Tibial nerve (tissue), 4 donors: ENCODE results near the gene CAPN8. TPM values are rescaled to one million over a fixed set of nuclear protein-coding genes. Genes with fewer than 3 reads are reported as not detected.

Experiments used
- DNase-seq, 2 donors: peaks; one replicate each; pipeline ENCODE4 v3.0.0-alpha.2; 2019; ENCODE audit warnings: low spot score in 2 of 2
- H3K27ac ChIP-seq, 4 donors: fragments of 200-600 bp; sonication (generic) in 3 of 4; one replicate each; pipeline ENCODE4 v1.5.1; 2017 to 2019; ENCODE audit warnings: mild to moderate bottlenecking in 1 of 4
- H3K27me3 ChIP-seq, 2 donors: fragments of 200-600 bp; sonication (generic) in 1 of 2; one replicate each; pipeline versions ENCODE4 v1.5.1 to v1.6.0; 2017 to 2019
- H3K36me3 ChIP-seq, 3 donors: fragments of 200-600 bp; sonication (generic); one replicate each; pipeline ENCODE4 v1.5.1; 2018 to 2019
- H3K4me1 ChIP-seq, 4 donors: fragments of 200-600 bp; sonication (generic) in 3 of 4; one replicate each; pipeline ENCODE4 v1.5.1; 2017 to 2019
- H3K4me3 ChIP-seq, 4 donors: fragments of 200-600 bp; sonication (generic) in 3 of 4; one replicate each; pipeline ENCODE4 v1.5.1; 2017 to 2019; ENCODE audit warnings: mild to moderate bottlenecking in 1 of 4, moderate library complexity in 1 of 4
- H3K9me3 ChIP-seq, 4 donors: fragments of 200-600 bp; sonication (generic) in 3 of 4; one replicate each; pipeline ENCODE4 v1.5.1; 2017 to 2019
- EP300 ChIP-seq, 2 donors: sonication (generic); formaldehyde crosslinking; IDR thresholded peaks; one replicate each; pipeline ENCODE4 v1.6.1; 2017; ENCODE audit warnings: antibody characterized with exemption in 2 of 2, mild to moderate bottlenecking in 1 of 2
- POLR2A ChIP-seq, 2 donors: fragments of 450-650 bp; IDR thresholded peaks; one replicate each; pipeline ENCODE4 v1.6.1; 2017; ENCODE audit warnings: antibody characterized with exemption in 2 of 2, mild to moderate bottlenecking in 2 of 2, moderate library complexity in 2 of 2
- WGBS, 2 donors: methylation state at CpG; one replicate each; pipeline ENCODE4 v1.1.5; 2018; 5-methylcytosine and 5-hydroxymethylcytosine counted together
- total RNA-seq, 4 donors: library from RNA; depleted of rRNA; stranded (reverse); fragments of >200 nt; gene quantifications; one replicate each; pipeline ENCODE4 v1.1.0, GENCODE V29; 2016
- TF ChIP-seq, protein P1 (sequence below), 5 experiments: fragments of 200-600 bp in 3 of 5; fragments of 450-650 bp in 2 of 5; sonication (generic) in 3 of 5; IDR thresholded peaks; one replicate each; pipeline ENCODE4 v1.5.1; 2016 to 2019; ENCODE audit warnings: antibody characterized with exemption in 5 of 5, mild to moderate bottlenecking in 3 of 5, moderate library complexity in 2 of 5

CAPN8 gene
- total RNA-seq, 4 donors from 2014 or later = not detected

DNA sequence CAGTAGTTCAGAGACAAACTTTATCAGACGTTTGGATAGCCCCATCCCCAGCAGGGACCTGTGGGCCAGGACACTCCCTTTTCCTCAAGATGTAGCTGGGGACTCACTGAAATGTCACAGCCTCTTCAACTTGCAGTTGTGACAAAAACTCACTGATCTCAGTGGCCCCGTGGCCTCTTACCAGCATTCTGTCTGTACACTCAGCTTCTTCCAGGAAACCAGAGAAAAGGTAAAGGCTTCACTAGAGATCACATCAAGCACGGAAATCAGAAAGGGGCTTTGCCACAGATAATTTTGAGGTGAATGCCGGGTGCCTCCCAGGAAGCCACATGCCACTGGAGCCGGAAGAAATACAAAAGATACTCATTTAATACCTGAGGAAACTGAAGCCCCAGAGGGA lies 150.1 kb downstream of the CAPN8 start:
- no peaks in the 10 kb centered on the region for H3K4me1 ChIP-seq
- H3K27ac ChIP-seq = no peak overlapping the region
- no peak for DNase-seq
- TF ChIP-seq POLR2A (IDR thresholded peaks at IDR 0.05) = no peak
- TF ChIP-seq EP300 (IDR thresholded peaks at IDR 0.05) = no peak
- TF ChIP-seq, protein P1, sequence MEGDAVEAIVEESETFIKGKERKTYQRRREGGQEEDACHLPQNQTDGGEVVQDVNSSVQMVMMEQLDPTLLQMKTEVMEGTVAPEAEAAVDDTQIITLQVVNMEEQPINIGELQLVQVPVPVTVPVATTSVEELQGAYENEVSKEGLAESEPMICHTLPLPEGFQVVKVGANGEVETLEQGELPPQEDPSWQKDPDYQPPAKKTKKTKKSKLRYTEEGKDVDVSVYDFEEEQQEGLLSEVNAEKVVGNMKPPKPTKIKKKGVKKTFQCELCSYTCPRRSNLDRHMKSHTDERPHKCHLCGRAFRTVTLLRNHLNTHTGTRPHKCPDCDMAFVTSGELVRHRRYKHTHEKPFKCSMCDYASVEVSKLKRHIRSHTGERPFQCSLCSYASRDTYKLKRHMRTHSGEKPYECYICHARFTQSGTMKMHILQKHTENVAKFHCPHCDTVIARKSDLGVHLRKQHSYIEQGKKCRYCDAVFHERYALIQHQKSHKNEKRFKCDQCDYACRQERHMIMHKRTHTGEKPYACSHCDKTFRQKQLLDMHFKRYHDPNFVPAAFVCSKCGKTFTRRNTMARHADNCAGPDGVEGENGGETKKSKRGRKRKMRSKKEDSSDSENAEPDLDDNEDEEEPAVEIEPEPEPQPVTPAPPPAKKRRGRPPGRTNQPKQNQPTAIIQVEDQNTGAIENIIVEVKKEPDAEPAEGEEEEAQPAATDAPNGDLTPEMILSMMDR (IDR thresholded peaks at IDR 0.05) = no peak
- H3K4me3 ChIP-seq = no peak overlapping the region
- peaks cover 0 to 14% (median 0%) of the 10 kb centered on the region in 4 donors for H3K9me3 ChIP-seq
- WGBS, 2 donors = 79 to 81% methylated on average over 5 of the region's 5 CpGs
- peaks cover 0 to 9% of the 10 kb centered on the region in 2 donors for H3K27me3 ChIP-seq
- H3K36me3 ChIP-seq = no peaks in the 10 kb centered on the region

DNA sequence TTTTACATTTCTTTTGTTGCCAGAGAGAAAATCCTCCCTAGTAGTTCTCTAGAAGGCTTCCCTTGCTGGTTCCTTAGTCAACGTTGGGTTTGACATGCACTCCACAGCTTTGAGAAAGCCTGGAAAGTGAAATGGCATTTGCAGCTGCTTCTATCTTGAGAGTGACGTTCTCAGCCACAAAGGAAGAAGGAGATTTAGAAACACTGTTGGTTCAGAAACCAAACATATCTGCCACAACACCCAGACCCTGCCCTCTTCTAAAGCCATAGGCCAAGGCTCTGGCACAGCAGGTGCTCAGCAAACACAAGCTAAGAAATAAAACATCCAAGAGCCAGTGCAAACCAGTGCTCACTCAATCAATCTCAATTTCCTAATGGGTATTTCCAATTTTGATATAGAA lies 150.9 kb downstream of the CAPN8 start:
- WGBS, 2 donors = 69 to 76% methylated on average over 2 of the region's 2 CpGs
- DNase-seq = no peak
- Histone ChIP-seq H3K27me3 (peaks cover 0 to 9% of the 10 kb centered on the region in 2 donors), H3K4me1 (no peaks in the 10 kb centered on the region), H3K27ac (no peak overlapping the region), H3K36me3 (no peaks in the 10 kb centered on the region), H3K9me3 (peaks cover 0 to 11% (median 0%) of the 10 kb centered on the region in 4 donors), H3K4me3 (no peak overlapping the region)
- TF ChIP-seq POLR2A (IDR thresholded peaks at IDR 0.05) (no peak), EP300 (IDR thresholded peaks at IDR 0.05) (no peak)
- TF ChIP-seq, protein P1 (IDR thresholded peaks at IDR 0.05) = no peak

DNA sequence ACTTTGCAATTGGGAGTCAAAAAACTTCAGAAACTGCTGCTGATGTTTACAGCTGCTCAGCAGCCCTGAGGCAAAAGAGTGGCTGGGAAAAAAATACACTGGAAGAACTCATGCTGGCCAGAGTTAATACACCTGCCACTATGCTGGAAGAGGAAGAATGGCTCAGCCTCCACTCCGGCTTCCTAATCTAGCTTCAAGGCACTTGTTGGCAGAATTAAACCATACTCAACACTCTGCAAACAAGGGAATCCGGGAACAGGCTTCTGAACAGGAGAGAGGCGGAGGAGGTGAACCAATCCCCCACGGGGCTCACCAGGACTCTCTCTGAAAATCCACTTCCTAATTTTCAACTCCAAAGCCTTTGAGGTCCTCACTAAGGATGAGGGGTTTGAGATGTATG lies 152.2 kb downstream of the CAPN8 start:
- no peak overlapping the region for H3K27ac ChIP-seq
- no peaks in the 10 kb centered on the region for H3K4me1 ChIP-seq
- H3K4me3 ChIP-seq = no peak overlapping the region
- H3K27me3 ChIP-seq = peaks cover 0 to 9% of the 10 kb centered on the region in 2 donors
- DNase-seq = no peak
- peaks cover 0 to 8% (median 0%) of the 10 kb centered on the region in 4 donors for H3K9me3 ChIP-seq
- no peak for TF ChIP-seq EP300 (IDR thresholded peaks at IDR 0.05)
- H3K36me3 ChIP-seq = no peaks in the 10 kb centered on the region
- 45 to 59% methylated on average over 4 of the region's 4 CpGs for whole genome bisulfite sequencing, 2 donors

DNA sequence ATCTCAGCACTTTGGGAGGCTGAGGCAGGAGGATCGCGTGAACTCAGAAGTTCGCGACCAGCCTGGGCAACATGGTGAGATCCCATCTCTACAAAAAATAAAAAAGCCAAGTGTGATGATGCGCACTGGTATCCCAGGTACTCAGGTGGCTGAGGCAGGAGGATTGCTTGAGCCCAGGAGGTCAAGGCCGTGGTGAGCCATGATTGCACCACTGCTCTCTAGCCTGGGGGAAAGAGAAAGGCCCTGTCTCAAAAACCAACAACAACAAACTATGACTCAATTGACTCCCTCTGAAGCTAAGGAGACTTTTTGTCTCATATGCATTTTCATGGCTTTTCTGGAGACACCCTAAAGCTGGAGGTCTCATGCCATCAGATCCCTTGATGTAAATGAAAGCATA lies 153.4 kb downstream of the CAPN8 start:
- Histone ChIP-seq H3K27ac (no peak overlapping the region), H3K9me3 (peaks cover 0 to 8% (median 0%) of the 10 kb centered on the region in 4 donors), H3K36me3 (no peaks in the 10 kb centered on the region), H3K4me3 (no peak overlapping the region), H3K4me1 (no peaks in the 10 kb centered on the region), H3K27me3 (peaks cover 0 to 9% of the 10 kb centered on the region in 2 donors)
- 86 to 89% methylated on average over 6 of the region's 6 CpGs for WGBS, 2 donors
- TF ChIP-seq POLR2A (IDR thresholded peaks at IDR 0.05) = no peak
- no peak for TF ChIP-seq EP300 (IDR thresholded peaks at IDR 0.05)
- TF ChIP-seq, protein P1 (IDR thresholded peaks at IDR 0.05) = no peak
- DNase-seq = no peak

DNA sequence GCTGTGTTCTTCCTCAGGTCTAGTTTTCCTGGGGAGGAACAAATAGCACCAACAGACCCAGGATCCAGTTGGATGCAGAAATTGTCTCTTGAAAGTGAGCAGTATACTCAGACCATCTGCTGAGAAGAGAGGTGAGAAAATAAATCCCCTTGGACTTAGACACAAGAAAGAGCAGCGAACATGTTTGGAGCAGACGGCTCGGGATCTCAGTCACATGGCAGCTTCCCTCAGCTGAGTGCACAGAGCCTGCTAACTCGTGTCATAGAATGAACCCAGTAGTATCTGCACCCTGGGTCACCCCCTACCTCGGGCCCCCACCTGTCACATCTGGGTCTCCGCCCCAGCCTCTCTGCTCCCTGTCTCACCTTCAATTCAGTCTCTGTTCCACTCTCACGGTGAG lies 156.7 kb downstream of the CAPN8 start:
- TF ChIP-seq, protein P1 (IDR thresholded peaks at IDR 0.05) = no peak
- no peak for TF ChIP-seq EP300 (IDR thresholded peaks at IDR 0.05)
- no peak for TF ChIP-seq POLR2A (IDR thresholded peaks at IDR 0.05)
- 73 to 79% methylated on average over 7 of the region's 7 CpGs for WGBS, 2 donors
- H3K36me3 ChIP-seq = no peaks in the 10 kb centered on the region

DNA sequence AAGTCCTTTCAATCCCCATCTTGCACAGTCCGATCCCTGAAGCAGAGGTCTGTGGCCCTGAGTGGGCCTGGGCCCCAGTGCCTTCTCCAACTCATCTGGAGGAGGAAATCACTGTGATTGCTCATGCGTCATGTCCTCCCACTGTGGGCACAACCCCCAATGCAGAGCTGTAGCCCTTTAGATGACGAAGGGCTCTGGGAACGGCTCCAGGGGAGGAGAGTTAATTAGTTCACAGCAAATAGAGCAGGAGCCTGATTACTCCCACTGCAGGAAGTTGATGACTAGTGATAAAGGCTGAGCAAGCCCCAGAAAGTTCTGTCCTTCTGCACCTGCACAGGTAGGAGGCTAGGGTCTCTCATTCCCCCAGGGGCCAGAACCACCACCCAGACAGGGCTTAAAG lies 160.8 kb downstream of the CAPN8 start:
- Histone ChIP-seq H3K27me3 (no peaks in the 10 kb centered on the region), H3K4me1 (no peaks in the 10 kb centered on the region), H3K9me3 (no peaks in the 10 kb centered on the region), H3K4me3 (no peak overlapping the region), H3K36me3 (no peaks in the 10 kb centered on the region), H3K27ac (no peak overlapping the region)
- TF ChIP-seq, protein P1 (IDR thresholded peaks at IDR 0.05) = no peak
- TF ChIP-seq POLR2A (IDR thresholded peaks at IDR 0.05) (no peak), EP300 (IDR thresholded peaks at IDR 0.05) (no peak)
- DNase-seq = no peak
- WGBS, 2 donors = 57 to 85% methylated on average over 2 to 4 of the region's 4 CpGs

More for the DNA sequence above, 156.7 kb downstream of the CAPN8 start:
- DNase-seq = no peak
- H3K27ac ChIP-seq = no peak overlapping the region
- H3K9me3 ChIP-seq = peaks cover 0 to 8% (median 0%) of the 10 kb centered on the region in 4 donors
- no peaks in the 10 kb centered on the region for H3K4me1 ChIP-seq
- no peak overlapping the region for H3K4me3 ChIP-seq
- no peaks in the 10 kb centered on the region for H3K27me3 ChIP-seq
